NCI-H748 treated with DMSO at 0.1 percent for 48 hours (cell line): Measurements from ENCODE around the gene RIMKLA.

Experiments
- DNase-seq: peaks from one replicate; lab custom pipeline; 2025; lab: John Stamatoyannopoulos, UW

The RIMKLA gene

DNA sequence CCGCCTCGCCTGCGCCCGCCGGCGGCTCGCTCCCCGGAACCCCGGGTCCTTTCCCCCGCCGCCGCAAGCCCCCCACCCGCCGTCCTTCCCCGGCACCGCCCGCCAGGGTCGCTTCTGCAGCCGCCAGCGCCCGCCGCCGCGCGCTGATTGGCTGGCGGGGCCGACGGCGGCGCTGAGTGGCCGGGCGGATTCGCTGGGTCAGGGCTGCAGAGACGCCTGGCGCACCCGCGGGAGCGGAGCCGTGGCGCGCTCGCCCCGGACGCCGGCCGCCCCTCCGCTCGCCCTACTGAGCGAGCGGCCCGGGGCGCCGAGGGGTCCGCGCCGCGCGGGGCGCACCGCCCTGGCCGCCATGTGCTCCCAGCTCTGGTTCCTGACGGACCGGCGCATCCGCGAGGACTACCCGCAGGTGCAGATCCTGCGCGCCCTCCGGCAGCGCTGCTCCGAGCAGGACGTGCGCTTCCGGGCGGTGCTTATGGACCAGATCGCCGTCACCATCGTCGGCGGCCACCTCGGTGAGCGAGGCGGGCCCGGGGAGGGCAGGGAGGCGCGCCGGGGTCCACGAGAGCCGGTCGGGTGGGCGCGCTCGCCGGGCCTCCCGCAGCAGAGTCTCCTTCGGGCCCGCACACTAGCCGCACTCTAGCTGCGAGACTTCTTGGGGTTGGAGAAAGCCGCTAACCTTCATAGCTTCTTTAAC lies at the start of gene RIMKLA:
Gene RIMKLA, plus strand, starts transcription at position 207 of the 694 bp plus-strand sequence. Its CDS starts 143 bp downstream, at position 350.
- DNase-seq, result peak; percentile 100

- DNase-seq, result no peak
These were observed 47.7 kb upstream of the RIMKLA start for GRCh38 chr1:42332877-42333276.

DNA sequence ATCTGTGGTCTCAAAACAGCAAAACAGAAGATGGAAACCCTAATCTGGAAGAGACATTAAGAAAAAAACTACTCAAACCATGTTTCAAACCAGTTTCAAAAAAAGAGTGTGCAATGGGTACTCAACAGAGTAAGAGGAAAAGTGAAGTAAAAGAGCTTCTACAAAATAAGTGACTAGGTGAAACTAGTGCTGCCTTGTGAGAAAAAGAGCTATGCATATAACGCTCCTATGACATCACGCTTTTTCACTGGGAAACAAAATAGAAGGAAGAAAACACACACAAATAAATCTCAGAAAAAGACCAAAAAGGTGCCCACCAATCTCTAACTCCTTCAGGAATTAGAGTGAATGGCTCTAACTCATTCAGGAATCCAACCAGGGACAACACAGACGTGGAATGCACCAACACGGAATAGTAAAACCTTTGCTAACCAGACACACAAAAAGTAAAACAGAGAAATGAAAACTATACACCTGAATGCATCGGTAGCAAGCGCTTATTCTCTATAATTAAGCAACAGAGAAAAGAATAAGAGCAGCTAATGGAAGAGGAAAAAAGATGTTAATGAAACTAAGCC lies 46.8 kb upstream of the RIMKLA start:
- DNase-seq, result peak; percentile 90

DNA sequence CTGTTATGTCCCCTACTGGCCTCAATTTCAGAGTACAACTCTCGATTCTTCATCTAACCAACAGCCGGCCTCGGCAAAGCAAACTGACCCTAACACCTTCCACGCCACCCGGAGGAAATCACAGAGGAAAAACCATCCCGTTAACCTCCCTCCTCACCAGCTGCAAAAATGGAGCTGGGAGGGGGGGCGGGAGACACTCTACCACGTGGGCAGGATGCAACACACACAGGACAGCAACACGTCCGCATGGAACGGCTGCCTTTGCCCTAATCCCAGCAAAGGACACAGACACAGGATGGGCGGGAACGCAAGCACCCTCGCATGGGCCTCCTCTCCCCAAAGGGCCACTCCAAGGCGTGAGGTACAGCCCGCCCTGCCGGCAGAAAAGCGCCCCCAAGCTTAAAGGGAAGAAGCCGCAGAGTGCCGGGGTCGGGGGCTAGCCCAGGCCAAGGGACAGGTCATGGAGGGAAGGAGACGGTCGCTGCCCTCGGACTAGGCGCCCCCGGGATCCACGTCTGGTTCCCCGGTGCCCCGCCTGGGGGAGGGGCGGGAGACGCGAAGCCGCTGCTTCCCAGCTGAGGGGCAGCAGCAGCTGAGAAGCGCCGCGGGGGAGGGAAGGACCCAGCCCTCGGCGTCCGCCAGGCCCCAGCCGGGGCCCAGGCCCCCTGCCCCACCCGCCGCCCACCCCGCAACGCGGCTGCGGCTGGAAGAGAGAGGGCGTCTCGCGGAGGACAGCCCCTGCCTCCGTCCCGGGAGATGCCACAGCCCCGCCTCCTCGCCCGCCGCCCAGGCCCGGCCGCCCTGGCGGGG lies 46.1 kb upstream of the RIMKLA start:
- DNase-seq, result peak; percentile 99

DNA sequence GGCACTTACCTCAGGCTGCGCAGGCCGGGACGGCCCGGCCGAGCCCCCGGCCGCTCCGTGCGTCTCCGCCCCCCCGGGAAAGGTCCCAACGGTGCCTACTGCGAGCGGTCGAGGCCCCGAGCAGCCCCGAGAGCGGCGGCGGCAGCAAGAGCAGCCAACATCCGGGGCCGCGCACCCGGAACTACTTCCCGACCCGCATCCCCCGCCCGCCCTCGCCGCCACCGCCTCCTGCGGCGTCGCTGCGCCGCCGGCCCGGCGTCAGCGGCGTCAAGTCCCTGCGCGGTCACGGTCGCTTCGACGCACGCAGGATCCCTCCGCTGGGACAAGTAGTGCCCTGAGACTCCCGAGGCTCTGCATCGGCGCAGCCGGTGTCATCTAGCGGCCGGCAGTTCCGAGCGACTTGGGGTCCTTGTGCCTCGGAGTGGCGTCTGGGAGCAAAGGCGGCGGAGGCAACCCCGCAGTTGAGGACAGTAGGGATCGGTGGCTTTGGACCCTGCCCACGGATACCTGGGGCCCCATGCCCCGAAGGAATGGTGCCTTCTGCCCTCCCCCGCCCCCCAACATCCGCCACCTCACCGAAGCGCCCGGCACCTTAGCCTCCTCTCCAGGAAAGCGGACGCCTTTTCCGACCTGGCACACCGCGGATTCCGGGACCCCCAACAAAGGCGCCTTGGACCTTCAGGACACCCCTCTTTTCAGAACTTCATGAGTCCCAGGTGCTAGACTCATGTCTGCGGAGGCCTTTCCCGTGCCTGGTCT lies 45.4 kb upstream of the RIMKLA start, which contains the start of gene FOXJ3:
Gene FOXJ3, minus strand, starts transcription at position 186 of the 759 bp plus-strand sequence. CDS start 24,142 bp downstream, outside the sequence.
- peak; percentile 100 for DNase-seq

DNA sequence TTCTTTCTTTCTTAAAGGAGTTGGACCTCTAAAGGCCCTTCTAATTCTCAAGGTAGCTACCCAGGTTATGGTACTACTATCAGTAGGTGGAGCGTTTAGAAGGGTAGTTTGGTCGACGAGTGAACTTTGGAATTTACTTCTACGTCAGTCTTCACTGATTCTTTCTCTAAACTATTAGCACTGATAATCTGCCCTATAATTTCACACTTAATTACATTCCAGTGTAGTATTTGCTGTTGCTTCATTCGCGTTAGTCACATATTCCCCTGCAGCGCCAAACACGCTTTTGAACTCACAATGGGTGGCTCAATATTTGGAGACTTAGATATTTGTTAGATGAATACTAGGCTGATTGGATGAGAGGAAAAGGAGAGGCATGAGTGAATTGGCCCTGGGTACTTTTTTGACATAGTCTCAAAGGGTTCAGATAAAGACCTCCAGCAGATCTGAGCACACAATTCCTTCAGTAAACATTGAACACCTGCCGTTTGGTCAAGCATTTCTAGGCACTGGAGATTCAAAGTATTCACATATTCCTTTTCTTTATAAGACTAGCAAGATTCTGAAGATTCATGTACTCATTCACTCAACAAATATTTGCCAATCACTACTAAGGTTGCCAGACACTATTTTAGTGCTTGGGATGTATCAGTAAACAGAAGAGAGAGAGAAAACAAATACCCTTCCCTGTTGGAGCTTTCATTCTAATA lies 44.6 kb upstream of the RIMKLA start:
- peak; percentile 100 for DNase-seq

DNA sequence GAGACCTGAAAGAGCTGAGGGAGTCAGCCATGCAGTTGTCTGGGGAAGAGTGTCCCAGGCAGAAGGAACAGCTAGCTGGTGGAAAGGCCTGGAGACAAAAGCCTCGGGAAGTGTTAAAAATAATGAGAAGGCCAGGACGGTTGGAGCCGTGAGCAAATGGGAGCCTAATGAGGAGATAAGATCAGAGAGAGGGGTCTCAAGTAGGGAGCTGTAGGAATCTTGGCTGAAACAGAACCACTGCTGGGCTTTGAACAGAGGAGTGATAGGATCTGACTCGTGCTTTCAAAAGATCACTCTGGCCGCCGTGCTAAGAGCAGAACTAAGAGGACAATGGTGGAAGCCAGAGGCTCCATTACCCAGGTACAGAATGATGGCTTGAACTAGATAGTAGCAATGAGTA lies 43.6 kb upstream of the RIMKLA start:
- DNase-seq, result peak; percentile 71

- peak; percentile 100 for DNase-seq
These were observed 40.5 kb upstream of the RIMKLA start for GRCh38 chr1:42340093-42340492.

DNA sequence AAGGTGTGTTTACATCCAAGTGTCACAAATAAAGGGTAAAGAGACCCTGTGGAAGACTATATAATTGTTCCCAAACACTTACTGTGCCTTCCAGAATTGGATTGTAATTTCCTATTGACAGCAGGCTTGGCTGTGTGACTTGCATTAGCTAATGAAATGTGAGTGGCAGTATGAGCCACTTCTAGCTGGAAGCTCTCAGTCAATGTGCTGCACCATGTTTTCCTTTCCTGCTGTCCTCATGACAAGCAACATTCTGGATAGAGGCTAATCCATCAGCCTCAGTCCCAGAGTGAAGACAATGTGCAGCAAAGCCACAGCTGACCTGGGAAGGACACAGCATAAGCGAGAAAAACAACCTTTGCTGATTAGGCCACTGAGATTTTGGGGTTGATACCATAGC lies 39.7 kb upstream of the RIMKLA start:
- peak; percentile 100 for DNase-seq

DNA sequence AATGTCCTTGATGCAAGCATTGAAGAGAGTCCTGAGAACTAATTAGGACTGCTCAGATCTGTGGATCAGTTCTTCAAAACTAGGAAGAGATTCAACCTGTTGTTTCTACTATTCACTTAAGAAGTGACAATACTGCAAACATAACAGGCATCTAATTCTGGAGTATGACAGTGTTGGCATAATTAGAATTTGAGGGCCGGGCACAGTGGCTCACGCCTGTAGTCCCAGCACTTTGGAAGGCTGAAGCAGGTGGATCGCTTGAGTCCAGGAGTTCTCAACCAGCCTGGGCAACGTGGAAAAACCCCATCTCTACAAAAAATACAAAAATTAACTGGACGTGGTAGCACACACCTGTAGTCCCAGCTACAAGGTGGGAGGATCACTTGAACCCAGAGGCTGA lies 37.5 kb upstream of the RIMKLA start:
- no peak for DNase-seq

GRCh38 chr1:42348498-42348897 lies 32.1 kb upstream of the RIMKLA start:
- DNase-seq, result peak; percentile 98

DNA sequence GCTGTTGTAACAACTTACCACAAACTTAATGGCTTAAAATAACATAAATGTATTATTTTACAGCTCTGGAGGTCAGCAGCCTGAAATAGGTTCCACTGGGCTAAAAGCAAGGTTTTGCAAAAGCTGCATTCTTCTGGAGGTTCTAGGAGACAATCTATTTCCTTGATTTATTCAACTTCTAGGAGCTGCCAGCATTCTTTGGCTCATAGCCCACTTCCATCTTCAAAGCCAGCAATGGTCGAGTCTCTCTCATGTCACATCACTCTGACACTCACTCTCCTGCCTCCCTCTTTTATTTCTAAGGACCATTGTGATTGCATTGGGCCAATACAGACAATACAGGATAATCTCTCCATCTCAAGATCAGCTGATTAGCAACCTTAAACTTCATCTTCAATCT lies 30.5 kb upstream of the RIMKLA start:
- no peak for DNase-seq

DNA sequence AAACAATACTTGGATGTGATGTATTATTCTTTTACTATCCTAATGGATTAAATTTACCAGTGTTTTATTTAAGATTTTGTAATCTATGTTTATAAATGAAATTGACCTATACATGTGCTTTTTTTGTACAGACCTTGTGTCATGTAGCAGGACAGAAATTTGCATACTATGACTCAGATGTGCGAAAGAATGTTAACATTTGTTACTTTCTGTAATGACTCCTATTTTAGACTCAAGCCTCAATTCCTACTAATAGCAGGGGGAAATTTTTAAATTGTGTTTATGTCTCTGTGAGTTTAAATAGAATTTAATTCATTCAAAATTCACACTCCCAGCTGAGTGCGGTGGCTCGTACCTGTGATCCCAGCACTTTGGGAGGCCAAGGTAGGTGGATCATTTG lies 21.8 kb upstream of the RIMKLA start:
- DNase-seq, result no peak

DNA sequence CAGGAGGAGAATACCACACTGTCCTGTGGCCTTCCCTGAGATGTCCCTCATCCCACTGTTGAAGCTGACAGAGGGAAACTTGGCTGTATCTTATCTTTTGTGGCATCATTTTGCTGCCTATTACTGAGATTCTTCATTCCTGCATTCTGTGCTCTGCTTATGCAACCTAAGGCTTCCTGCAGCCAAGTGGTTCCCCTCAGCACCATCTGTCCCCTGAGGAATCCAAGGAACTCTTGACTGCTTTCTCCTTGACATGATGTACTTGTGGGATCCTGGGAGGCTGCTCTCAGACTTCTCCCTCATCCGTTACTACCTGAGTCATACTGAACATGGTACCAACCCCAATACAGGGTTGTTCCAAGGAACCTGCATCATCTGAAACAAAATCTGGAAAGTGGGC lies 21.1 kb upstream of the RIMKLA start:
- DNase-seq, result no peak

DNA sequence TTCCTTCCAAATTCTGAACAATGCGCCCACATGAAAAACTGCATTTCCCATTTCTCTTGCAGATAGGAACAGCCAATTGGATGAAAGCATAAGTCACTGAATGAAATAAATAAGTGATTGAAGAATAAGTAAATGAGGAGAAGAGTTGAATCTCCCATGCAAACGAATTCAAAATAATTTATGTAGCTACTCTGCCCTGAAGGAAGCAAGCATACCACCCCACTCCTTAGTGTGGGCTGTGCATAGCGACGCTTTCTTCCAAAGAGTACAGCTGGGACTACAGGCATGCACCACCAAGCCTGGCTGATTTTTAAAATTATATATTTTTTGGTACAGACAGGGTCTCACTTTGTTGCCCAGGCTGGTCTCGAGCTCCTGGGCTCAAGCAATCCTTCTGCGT lies 16.5 kb upstream of the RIMKLA start:
- DNase-seq, result no peak

- DNase-seq, result no peak
These were observed 16.1 kb upstream of the RIMKLA start for GRCh38 chr1:42364542-42364941.

DNA sequence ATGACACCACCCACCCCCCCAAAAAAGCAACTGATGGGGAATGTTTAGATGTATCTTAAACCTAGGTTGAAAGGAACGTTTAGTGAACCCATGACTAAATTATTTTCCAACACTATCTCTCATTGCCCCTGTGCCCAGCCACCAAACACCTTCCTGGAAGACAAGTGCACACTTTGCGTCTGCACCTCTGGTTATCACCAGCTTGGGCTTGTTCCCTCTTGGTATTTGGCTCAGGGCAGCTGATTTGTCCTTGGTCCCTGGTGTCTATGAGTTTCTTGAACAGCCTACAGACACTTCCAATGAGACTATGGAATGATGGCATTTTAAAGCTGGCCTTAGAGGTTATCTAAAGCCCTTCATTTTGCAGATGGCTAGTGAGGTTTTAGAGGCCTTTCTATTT lies 15.5 kb upstream of the RIMKLA start:
- no peak for DNase-seq

- no peak for DNase-seq
These were observed 12.3 kb upstream of the RIMKLA start for GRCh38 chr1:42368096-42368795.

DNA sequence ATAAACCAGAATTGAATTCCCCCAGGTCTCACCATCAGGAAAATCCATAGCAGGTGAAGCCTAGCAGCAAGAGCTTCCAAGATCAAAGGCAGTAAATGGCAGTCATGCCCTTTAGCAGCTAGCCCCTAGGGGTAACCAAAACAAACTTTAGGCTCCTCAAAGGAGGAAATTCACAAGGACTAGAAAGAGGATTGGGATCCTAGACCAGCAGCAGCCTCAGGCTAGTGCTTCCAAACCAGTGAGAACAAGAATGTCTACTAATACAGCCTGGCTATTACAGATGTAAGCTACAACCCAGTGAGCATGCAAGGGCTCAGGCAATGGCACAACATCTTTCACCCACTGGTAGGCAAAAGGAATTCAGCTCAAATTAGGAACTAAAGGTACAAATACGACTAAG lies 11.1 kb upstream of the RIMKLA start:
- DNase-seq, result no peak

GRCh38 chr1:42370876-42371549 lies 9.6 kb upstream of the RIMKLA start:
- DNase-seq, result no peak
